ENCODE results near the gene ZNF687. TPM values are rescaled to one million over a fixed set of nuclear protein-coding genes. Genes with fewer than 3 reads are reported as not detected.

The ZNF687 gene
- total RNA-seq, 1 donor from 2014 or later: 22.5 TPM

DNA sequence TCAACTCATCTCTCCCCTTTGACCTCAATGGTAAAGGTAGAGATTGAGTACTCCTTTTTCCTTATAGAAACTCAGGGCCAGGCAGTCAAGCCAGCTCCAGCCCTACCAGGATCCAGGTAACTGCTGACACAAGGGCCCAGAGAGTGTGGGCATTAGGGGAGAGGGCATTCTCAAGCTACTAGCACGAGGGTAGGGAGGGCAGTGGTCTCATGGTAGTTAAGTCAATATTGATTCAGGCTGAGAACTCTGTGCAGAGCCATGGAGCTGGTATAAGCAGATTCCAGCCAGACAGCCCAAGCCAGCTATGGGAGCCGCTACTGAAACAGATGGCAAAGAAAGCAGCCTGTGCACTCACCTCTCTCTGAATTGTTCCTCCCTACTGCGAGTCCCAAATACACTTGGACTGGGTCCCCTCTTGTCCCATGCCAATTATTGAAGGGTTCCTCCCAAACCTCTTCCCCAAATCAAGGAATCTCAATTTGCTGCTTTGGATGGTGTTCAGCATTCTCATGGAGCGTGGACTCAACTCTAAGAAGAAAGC, 42.4 kb downstream of the ZNF687 start:
- intact Hi-C loops (cut with DNase I): no loop called here
- no peaks in the 10 kb centered on the region for H3K27me3 ChIP-seq
- peaks cover 37% of the 10 kb centered on the region for H3K4me1 ChIP-seq
- peaks cover 58% of the 10 kb centered on the region for H3K36me3 ChIP-seq
- H3K9me3 ChIP-seq: no peaks in the 10 kb centered on the region
- H3K27ac ChIP-seq: no peak overlapping the region
- DNase-seq (no peak), ATAC-seq (peak; percentile 3)
- TF ChIP-seq, protein P1, sequence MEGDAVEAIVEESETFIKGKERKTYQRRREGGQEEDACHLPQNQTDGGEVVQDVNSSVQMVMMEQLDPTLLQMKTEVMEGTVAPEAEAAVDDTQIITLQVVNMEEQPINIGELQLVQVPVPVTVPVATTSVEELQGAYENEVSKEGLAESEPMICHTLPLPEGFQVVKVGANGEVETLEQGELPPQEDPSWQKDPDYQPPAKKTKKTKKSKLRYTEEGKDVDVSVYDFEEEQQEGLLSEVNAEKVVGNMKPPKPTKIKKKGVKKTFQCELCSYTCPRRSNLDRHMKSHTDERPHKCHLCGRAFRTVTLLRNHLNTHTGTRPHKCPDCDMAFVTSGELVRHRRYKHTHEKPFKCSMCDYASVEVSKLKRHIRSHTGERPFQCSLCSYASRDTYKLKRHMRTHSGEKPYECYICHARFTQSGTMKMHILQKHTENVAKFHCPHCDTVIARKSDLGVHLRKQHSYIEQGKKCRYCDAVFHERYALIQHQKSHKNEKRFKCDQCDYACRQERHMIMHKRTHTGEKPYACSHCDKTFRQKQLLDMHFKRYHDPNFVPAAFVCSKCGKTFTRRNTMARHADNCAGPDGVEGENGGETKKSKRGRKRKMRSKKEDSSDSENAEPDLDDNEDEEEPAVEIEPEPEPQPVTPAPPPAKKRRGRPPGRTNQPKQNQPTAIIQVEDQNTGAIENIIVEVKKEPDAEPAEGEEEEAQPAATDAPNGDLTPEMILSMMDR (IDR thresholded peaks at IDR 0.05): no peak
- no peak overlapping the region for H3K4me3 ChIP-seq

DNA sequence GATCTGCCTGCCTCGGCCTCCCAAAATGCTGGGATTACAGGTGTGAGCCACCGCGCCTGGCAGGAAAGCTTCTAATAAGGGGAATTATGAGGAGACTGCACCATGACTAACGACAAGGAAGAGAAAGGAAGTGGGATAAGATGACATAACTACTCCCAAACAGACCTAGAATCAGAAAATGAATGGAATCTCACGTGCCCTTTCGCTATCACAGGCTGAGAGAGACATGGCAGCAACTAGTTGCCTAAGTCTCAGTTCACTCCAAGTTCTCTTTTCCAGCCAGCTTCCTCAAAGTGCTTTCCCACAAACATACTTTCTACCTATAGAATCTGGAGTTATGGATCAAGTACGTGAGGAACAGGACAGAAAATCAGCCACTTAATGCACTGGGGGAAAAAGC, 43.1 kb downstream of the ZNF687 start:
- H3K27ac ChIP-seq: no peak overlapping the region
- no peak overlapping the region for H3K4me3 ChIP-seq
- no peaks in the 10 kb centered on the region for H3K9me3 ChIP-seq
- TF ChIP-seq, protein P1 (IDR thresholded peaks at IDR 0.05): no peak
- intact Hi-C loops (cut with DNase I): no loop called here
- ATAC-seq: no peak
- no peak for DNase-seq
- peaks cover 37% of the 10 kb centered on the region for H3K4me1 ChIP-seq
- no peaks in the 10 kb centered on the region for H3K27me3 ChIP-seq
- peaks cover 50% of the 10 kb centered on the region for H3K36me3 ChIP-seq

DNA sequence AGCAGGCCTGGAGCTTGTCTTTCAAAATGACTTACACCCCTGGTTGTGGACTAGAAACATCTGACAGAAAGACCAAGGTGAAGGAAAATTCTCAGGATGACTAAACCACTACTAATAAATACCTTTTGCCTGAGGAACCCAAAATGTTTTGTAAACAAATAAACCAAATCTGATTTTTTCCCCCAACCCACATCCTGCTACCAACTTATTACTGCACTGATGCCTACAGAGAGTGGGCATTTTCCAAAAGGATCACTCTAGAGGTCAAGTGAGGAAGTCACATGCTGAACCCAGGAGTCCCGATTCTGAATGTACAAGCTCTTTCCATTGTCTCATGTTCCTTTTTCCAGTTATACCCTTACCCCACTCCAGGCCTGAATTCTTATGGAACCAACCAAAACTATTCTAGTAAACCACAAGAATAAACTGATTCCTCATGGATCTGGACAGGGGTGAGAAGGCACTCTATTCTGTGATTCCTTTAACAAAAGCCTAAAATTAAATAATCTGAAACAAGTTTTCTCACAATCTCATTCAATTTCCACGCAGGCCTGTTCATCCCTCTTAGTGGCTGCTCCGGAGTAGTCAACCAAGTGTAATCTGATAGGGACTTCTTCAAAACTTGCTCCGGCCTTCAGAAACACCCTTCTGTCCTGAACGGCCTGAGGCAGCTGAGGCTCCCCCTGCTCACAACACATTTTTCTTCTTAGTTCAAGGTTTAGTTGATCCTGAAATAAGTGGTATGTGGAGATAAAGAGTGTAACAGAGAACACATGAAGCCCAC, 43.7 kb downstream of the ZNF687 start:
- H3K27ac ChIP-seq: peak overlapping the region; percentile 97
- intact Hi-C loops (cut with DNase I): no loop called here
- DNase-seq (no peak), ATAC-seq (no peak)
- no peaks in the 10 kb centered on the region for H3K27me3 ChIP-seq
- peaks cover 37% of the 10 kb centered on the region for H3K4me1 ChIP-seq
- H3K9me3 ChIP-seq: no peaks in the 10 kb centered on the region
- H3K4me3 ChIP-seq: peak overlapping the region; percentile 93
- TF ChIP-seq, protein P1 (IDR thresholded peaks at IDR 0.05): no peak
- H3K36me3 ChIP-seq: peaks cover 44% of the 10 kb centered on the region

DNA sequence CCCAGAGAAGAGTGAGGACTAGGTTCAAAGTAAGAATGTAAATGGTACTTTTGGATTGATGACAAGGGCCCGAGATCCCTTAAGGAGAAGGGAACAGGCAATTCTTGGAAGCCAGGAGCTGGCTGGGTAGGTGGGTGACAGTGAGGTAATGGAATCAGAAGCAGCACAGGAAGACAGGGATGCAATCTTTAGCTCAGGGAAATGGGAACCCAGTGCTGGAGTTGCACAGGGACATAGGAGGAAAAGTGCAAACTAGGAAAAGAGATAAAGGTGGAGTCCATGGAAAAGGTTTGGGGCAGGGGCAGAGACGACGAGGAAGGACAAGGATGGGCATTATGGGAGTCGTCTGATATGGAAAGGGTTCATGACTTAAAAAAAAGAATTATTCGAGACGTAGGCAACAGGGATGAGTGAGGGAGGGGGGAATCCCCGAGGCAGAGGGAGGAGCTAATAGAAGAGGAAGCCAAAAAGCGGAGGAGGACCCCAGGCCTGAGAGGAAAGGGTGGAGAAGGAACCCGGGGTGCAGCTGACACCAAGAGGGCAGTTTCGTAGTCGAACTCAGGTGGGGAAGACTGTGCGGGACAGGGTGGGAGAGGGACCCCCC, 44.6 kb downstream of the ZNF687 start:
- H3K4me1 ChIP-seq: peaks cover 37% of the 10 kb centered on the region
- peaks cover 38% of the 10 kb centered on the region for H3K36me3 ChIP-seq
- ATAC-seq (peak; percentile 83), DNase-seq (peak; percentile 75)
- peak overlapping the region; percentile 93 for H3K4me3 ChIP-seq
- TF ChIP-seq, protein P1 (IDR thresholded peaks at IDR 0.05): no peak
- intact Hi-C loops (cut with DNase I): no loop called here
- H3K9me3 ChIP-seq: no peaks in the 10 kb centered on the region
- no peaks in the 10 kb centered on the region for H3K27me3 ChIP-seq
- peak overlapping the region; percentile 97 for H3K27ac ChIP-seq

DNA sequence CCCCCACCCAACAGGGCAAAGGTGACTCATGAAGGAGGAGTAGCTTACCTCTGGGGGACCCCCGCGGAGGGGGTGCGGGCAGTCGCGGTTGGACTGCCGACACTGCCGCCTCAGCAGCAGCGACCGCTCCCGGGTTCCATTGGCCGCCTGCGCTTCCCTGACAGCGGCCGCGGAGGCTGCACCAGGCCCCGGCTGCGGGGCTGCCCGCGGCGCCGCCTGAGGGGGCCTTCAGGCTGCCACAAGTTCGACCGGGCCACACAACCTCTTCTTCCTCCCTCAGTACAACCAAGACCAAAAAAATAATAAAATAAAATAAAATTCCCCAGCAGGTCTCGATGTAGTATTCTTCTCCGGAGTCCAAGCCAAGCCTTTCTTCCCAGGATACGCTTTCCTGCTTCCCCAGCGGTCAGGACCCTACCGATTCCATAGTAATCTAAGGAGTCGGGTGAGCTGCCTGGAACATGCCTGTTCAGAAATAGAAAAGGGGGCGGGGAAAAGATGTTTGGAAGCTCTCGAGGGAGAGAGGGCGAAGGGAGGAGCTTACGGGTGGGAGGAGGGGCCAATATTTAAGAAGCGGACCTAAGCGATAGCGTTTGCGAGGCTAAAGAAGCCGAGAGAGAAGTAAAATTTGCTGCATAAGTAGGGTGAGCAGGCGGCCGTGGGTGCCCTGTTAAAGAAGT, 45.3 kb downstream of the ZNF687 start, which contains the start of gene PI4KB:
Gene PI4KB (minus strand): TSS at position 194 of the 680 bp plus-strand sequence. CDS start 10,935 bp downstream, outside the sequence.
- peaks cover 37% of the 10 kb centered on the region for H3K4me1 ChIP-seq

More for the DNA sequence above, 45.3 kb downstream of the ZNF687 start, which contains the start of gene PI4KB:
- DNase-seq (peak; percentile 86), ATAC-seq (peak; percentile 97)
- Histone ChIP-seq H3K27ac (peak within 1 kb of the TSS; percentile 97), H3K4me3 (peak within 1 kb of the TSS; percentile 93), H3K27me3 (no peaks in the 10 kb centered on the region), H3K36me3 (peaks cover 35% of the 10 kb centered on the region), H3K9me3 (no peaks in the 10 kb centered on the region)
- TF ChIP-seq, protein P1 (IDR thresholded peaks at IDR 0.05): no peak
- intact Hi-C loops (cut with DNase I): no loop called here

Measured in upper lobe of right lung (tissue), 1 donor.